ENCODE results near the gene LYRM9. TPM values are rescaled to one million over a fixed set of nuclear protein-coding genes. Genes with fewer than 3 reads are reported as not detected.

Gene LYRM9
- total and polyA plus RNA-seq, 10 of the 15 experiments (the other 5 are each of a cell fraction or from before 2014, with no cell fraction given): 1.8 to 8.3 (median 4.6) TPM

DNA sequence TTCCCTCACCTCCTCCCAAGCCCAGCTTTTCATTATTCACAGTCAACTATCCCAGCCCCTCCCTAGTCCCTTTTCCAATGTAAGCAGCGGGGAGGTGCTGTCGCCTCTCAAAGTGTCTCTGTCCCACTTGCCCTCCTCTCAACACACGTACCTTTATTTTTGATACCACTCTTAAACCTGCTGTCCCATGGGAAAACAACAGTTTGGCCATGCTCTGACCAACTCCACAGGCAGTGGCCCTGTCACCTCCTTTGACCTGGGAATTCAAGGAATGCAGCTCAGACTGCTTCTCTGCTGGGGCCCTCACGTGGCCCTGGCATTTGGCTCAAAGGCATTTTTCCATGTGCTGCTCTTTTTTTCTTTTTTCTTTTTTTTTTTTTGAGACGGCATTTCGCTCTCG is 4.2 kb downstream of the LYRM9 start:
- Histone ChIP-seq H3K9ac (ENCODE audit: control insufficient read depth, insufficient read depth, low read length) (no peak overlapping the region), H3K36me3 (ENCODE audit: control insufficient read depth in 2 of 2, insufficient read depth in 2 of 2, low read length in 1 of 2) (no peaks in the 10 kb centered on the region), H3K4me1 (ENCODE audit: control insufficient read depth, insufficient read depth, low read length) (peaks cover 15% of the 10 kb centered on the region), H2AFZ (ENCODE audit: control insufficient read depth, low read depth, low read length) (no peak overlapping the region), H3K9me3 (replicated peaks; ENCODE audit: control insufficient read depth, insufficient read depth, low read length) (no peaks in the 10 kb centered on the region), H3K4me3 (no peak overlapping the region; the same call in 1 of the 2 replicates), H3K79me2 (ENCODE audit: control insufficient read depth, insufficient read depth, low read length) (0 out of 2 replicates have a peak, but pooled peaks cover 1% of the 10 kb centered on the region), H3K4me2 (ENCODE audit: control insufficient read depth, insufficient read depth) (peak overlapping the region; percentile 3; the same call in 1 of the 2 replicates), H3K27ac (ENCODE audit: control insufficient read depth, insufficient read depth) (peak overlapping the region; percentile 49), H4K20me1 (ENCODE audit: control insufficient read depth, insufficient read depth) (no peaks in the 10 kb centered on the region), H3K27me3 (replicated peaks in 1 of 2; ENCODE audit: control insufficient read depth in 2 of 2, insufficient read depth in 2 of 2, low read length in 1 of 2) (no peaks in the 10 kb centered on the region)
- intact Hi-C loops (cut with micrococcal nuclease; ENCODE audit: unreplicated experiment): no loop called here
- BruUV-seq (replicated peaks): no TSS peak
- ChIA-PET POLR2A (interaction anchor here (0.6 to 1.4 kb wide), 5 partner anchors 9 to 649 kb away, joined by 3 to 4 read pairs (median 4); no protein-coding TSS in a partner anchor), SMC1A (ENCODE audit: uncharacterized antibody, unreplicated experiment) (interaction anchor here (1.0 to 18.8 kb wide), 6 partner anchors 9 to 86 kb away, joined by 3 to 457 read pairs (median 5); no protein-coding TSS in a partner anchor), CTCF (interaction anchor here (0.9 to 3.5 kb wide), 3 partner anchors 9 to 83 kb away, joined by 3 to 41 read pairs (median 15); no protein-coding TSS in a partner anchor), RAD21 (ENCODE audit: unreplicated experiment) (interaction anchor here (0.8 to 7.7 kb wide), 5 partner anchors 9 to 286 kb away, joined by 3 to 158 read pairs (median 5); no protein-coding TSS in a partner anchor)
- in situ Hi-C loops (cut with MboI): loop anchor here (10.0 kb wide), 1 partner anchor 444 kb away; no protein-coding TSS in a partner anchor
- FAIRE-seq (no peak), ATAC-seq (no peak), DNase-seq (ENCODE audit: low read depth, low spot score) (no peak)
- TF ChIP-seq, protein P1, sequence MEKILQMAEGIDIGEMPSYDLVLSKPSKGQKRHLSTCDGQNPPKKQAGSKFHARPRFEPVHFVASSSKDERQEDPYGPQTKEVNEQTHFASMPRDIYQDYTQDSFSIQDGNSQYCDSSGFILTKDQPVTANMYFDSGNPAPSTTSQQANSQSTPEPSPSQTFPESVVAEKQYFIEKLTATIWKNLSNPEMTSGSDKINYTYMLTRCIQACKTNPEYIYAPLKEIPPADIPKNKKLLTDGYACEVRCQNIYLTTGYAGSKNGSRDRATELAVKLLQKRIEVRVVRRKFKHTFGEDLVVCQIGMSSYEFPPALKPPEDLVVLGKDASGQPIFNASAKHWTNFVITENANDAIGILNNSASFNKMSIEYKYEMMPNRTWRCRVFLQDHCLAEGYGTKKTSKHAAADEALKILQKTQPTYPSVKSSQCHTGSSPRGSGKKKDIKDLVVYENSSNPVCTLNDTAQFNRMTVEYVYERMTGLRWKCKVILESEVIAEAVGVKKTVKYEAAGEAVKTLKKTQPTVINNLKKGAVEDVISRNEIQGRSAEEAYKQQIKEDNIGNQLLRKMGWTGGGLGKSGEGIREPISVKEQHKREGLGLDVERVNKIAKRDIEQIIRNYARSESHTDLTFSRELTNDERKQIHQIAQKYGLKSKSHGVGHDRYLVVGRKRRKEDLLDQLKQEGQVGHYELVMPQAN (conservative IDR thresholded peaks at IDR 0.05): no peak
- peak; percentile 25 for TF ChIP-seq MEF2B (IDR thresholded peaks at IDR 0.05; ENCODE audit: partially characterized antibody, poor library complexity, severe bottlenecking)
- TF ChIP-seq, protein P2, sequence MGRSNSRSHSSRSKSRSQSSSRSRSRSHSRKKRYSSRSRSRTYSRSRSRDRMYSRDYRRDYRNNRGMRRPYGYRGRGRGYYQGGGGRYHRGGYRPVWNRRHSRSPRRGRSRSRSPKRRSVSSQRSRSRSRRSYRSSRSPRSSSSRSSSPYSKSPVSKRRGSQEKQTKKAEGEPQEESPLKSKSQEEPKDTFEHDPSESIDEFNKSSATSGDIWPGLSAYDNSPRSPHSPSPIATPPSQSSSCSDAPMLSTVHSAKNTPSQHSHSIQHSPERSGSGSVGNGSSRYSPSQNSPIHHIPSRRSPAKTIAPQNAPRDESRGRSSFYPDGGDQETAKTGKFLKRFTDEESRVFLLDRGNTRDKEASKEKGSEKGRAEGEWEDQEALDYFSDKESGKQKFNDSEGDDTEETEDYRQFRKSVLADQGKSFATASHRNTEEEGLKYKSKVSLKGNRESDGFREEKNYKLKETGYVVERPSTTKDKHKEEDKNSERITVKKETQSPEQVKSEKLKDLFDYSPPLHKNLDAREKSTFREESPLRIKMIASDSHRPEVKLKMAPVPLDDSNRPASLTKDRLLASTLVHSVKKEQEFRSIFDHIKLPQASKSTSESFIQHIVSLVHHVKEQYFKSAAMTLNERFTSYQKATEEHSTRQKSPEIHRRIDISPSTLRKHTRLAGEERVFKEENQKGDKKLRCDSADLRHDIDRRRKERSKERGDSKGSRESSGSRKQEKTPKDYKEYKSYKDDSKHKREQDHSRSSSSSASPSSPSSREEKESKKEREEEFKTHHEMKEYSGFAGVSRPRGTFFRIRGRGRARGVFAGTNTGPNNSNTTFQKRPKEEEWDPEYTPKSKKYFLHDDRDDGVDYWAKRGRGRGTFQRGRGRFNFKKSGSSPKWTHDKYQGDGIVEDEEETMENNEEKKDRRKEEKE (IDR thresholded peaks at IDR 0.05): no peak
- no peak for TF ChIP-seq POU2F2 (IDR thresholded peaks at IDR 0.05; ENCODE audit: borderline replicate concordance, low read depth, low read length)
- 0 out of 2 replicates have a peak, but pooled peaks have one; percentile 29 for TF ChIP-seq HDGF (IDR thresholded peaks at IDR 0.05)
- no peak for TF ChIP-seq CREM (IDR thresholded peaks at IDR 0.05; ENCODE audit: low read depth)
- TF ChIP-seq ZNF207 (IDR thresholded peaks at IDR 0.05; ENCODE audit: borderline replicate concordance): no peak
- no peak for TF ChIP-seq CHD2 (IDR thresholded peaks at IDR 0.05; ENCODE audit: borderline replicate concordance, low read depth, low read length)
- TF ChIP-seq NR2C2 (IDR thresholded peaks at IDR 0.05; ENCODE audit: borderline replicate concordance, control insufficient read depth, insufficient read length, low read depth): no peak
- TF ChIP-seq CHD4 (IDR thresholded peaks at IDR 0.05): no peak
- TF ChIP-seq, protein P3, sequence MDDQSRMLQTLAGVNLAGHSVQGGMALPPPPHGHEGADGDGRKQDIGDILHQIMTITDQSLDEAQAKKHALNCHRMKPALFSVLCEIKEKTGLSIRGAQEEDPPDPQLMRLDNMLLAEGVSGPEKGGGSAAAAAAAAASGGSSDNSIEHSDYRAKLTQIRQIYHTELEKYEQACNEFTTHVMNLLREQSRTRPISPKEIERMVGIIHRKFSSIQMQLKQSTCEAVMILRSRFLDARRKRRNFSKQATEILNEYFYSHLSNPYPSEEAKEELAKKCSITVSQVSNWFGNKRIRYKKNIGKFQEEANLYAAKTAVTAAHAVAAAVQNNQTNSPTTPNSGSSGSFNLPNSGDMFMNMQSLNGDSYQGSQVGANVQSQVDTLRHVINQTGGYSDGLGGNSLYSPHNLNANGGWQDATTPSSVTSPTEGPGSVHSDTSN (IDR thresholded peaks at IDR 0.05; ENCODE audit: insufficient replicate concordance, low read depth, low read length): no peak
- TF ChIP-seq, protein P4, sequence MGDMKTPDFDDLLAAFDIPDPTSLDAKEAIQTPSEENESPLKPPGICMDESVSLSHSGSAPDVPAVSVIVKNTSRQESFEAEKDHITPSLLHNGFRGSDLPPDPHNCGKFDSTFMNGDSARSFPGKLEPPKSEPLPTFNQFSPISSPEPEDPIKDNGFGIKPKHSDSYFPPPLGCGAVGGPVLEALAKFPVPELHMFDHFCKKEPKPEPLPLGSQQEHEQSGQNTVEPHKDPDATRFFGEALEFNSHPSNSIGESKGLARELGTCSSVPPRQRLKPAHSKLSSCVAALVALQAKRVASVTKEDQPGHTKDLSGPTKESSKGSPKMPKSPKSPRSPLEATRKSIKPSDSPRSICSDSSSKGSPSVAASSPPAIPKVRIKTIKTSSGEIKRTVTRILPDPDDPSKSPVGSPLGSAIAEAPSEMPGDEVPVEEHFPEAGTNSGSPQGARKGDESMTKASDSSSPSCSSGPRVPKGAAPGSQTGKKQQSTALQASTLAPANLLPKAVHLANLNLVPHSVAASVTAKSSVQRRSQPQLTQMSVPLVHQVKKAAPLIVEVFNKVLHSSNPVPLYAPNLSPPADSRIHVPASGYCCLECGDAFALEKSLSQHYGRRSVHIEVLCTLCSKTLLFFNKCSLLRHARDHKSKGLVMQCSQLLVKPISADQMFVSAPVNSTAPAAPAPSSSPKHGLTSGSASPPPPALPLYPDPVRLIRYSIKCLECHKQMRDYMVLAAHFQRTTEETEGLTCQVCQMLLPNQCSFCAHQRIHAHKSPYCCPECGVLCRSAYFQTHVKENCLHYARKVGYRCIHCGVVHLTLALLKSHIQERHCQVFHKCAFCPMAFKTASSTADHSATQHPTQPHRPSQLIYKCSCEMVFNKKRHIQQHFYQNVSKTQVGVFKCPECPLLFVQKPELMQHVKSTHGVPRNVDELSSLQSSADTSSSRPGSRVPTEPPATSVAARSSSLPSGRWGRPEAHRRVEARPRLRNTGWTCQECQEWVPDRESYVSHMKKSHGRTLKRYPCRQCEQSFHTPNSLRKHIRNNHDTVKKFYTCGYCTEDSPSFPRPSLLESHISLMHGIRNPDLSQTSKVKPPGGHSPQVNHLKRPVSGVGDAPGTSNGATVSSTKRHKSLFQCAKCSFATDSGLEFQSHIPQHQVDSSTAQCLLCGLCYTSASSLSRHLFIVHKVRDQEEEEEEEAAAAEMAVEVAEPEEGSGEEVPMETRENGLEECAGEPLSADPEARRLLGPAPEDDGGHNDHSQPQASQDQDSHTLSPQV (IDR thresholded peaks at IDR 0.05): no peak
- 83% methylated on average over 7 of the region's 7 CpGs for WGBS (ENCODE audit: insufficient coverage, insufficient replicate concordance, low lambda C conversion rate, missing lambda C conversion rate)

Data from GM12878 (cell line).